Left renal pelvis (tissue), 4 donors: Measurements from ENCODE around the gene ADCY1. TPM values are rescaled to one million over a fixed set of nuclear protein-coding genes. Genes with fewer than 3 reads are reported as not detected.

Experiments used
- DNase-seq, 4 donors: peaks; one replicate each; pipeline ENCODE4 v3.0.0-alpha.2; 2013; ENCODE audit warnings: low read depth in 4 of 4, low spot score in 3 of 4
- polyA plus RNA-seq, 4 donors: library from polyadenylated mRNA; unstranded; fragments of 120-200 nt; gene quantifications; one replicate each; pipeline ENCODE4 v1.2.1, GENCODE V29; 2013; ENCODE audit not compliant: insufficient read length in 4 of 4

Gene ADCY1
- polyA plus RNA-seq, 4 donors: 2.8 to 5.5 (median 3.4) TPM

DNA sequence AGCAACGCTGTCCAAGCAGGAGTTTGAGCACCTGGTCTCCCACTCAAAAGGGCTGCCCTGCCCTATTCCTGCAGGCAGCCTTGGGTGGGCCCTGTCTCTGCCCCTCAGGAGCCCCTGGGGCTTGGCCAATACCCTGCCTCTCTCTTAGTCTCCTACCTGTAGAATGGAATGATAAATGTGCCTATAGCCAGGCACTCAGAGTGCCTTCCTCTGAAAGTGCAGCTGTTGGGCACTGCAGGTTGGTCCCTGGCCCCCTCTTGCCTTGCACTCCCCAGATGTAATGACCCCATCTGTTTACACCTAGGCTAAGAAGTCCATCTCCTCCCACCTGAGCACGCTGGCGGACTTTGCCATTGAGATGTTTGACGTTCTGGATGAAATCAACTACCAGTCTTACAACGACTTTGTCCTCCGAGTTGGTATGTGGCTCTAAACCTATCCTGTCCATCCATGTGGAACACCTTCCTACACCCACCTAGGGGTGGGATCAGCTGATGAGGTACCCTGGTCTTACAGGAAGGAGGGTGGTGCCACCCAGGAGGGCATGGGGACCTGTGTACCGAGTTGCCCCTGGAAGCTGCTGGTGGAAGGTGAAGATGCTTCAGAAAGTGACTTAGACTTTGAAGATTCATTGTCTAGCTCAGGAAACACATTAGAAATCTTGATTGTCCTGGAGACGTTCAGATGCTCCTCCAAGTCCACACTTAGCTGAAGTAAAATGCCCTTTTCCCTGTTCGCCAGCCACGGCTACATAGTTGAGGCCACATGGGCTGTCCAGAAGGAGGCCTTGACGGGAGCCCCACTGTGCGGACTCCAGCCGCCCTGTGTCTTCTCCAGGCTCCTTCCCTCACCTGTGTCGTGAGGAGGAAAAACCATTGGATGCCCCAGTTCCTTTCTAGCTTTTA, 134.1 kb downstream of the ADCY1 start:
- DNase-seq: no peak

- DNase-seq: no peak
Observed at GRCh38 chr7:45709168-45710042, 135.2 kb downstream of the ADCY1 start.

GRCh38 chr7:45710271-45711160, 136.3 kb downstream of the ADCY1 start:
- DNase-seq: no peak

- DNase-seq: no peak
Observed at GRCh38 chr7:45711161-45711490, 137.0 kb downstream of the ADCY1 start.

- no peak for DNase-seq
Observed at GRCh38 chr7:45712057-45712689, 138.0 kb downstream of the ADCY1 start.

DNA sequence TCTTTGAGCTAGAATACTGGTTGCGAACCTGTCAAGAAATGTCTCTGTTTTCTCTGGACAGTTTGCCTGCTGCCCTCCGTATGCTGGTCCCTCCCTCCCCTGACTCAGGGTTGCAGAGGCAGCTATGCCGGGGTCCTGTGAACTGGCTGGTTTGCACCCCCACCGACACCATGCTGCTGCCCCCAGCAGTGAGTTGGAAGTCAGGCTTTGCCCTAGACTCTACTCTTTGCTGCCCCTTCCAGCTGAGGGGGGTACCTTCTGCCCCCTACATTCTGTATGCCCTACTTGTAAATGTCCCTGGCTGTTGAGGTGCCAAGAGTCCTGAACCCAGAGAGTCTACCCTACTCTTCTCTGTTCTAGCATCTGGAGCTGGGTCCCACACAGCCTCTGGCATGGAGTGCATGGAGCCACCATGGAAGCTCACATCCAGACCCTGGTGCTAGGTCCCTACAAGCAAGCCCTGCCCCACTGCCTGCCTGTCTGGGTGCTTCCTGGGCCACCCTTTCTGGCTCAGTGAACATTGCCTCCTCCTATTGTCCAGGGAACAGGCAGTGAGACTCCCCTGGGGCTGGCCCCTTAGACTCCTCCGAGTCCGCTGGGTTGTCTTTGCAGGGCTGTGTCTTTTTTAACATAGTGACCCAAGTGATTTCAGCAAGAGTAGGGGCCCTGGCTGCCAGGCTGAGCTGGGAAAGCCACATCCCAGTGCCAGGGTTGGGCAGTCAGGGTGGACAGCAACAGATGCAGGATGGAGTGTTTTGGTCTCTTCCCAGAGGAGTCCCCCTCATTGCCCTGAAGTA, 138.9 kb downstream of the ADCY1 start:
- no peak for DNase-seq

GRCh38 chr7:45713669-45714520, 139.7 kb downstream of the ADCY1 start:
- no peak for DNase-seq

DNA sequence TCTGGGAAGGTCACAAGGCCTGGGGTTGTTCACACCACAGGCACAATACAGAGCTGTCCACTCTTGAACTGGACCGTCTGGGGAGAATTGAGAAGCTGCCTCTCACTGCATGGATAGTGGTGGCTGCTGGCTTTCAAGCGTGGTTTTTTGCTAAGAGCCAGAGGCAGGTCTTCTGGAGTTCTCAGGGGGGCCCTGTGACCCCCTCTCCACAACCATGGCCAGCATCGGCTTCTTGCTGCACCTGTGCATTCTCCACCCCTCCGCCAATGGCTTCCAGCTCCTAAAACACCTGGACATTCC, 140.3 kb downstream of the ADCY1 start:
- no peak for DNase-seq

GRCh38 chr7:45715471-45716352, 141.5 kb downstream of the ADCY1 start:
- no peak for DNase-seq

DNA sequence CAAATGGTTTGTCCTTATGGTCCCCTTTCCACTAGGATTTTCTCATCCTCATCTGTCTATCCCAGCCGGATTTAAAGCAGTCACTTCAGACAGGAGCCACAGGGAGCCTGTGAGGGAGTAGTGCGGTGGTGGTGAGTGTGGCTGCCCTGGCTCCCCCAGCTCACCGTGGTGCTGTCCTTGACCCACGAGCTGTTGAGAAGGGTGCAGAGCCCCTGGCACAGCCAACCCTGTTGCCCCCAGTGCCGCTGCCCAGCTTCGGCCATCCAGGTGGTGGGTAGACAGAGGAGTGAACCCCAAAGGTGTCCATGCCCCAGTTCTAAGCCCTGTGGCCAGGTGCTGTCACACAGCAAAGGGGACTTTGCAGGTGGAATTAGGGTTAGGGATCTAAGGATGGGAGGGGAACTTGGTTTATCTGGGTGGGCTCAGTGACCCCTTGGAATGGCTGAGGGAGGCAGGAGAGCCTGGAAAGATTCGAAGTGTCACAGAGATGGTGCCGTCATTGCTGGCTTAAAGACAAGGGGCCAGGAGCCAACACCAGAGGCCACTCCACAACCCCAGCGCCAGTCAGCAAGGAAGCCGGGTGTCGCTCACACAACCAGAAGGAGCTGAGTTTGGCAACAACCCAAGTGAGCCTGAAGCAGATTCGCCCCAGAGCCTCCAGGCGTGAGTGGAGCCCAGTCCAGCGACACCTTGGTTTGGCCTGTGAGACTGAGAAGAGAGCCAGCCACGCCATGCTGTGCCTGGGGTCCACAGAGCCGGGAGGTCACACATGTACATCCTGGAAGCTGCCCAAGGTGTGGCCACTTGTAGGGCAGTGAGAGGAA, 142.4 kb downstream of the ADCY1 start:
- DNase-seq: no peak

- no peak for DNase-seq
Observed at GRCh38 chr7:45717537-45718235, 143.5 kb downstream of the ADCY1 start.

GRCh38 chr7:45718464-45719330, 144.5 kb downstream of the ADCY1 start:
- DNase-seq: no peak

DNA sequence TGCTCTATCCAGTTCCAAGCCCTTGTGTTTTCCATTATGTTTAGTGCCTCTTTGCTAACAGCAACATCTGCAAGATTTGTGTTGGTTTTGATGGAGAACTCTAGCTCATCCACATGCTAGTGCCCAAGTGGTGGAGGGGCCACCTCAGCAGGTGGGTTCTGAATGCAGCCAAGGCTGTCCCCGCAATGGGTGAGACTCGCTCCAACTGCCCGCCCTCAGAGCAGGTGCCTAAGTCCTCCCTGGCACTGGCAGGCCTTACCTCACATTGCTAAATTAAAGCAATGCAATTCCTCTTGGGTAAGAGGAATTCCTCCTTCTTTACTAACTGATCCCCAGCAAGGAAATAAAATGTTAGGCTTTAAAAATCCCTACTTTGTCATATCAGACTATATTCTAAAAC, 146.8 kb downstream of the ADCY1 start:
- DNase-seq: no peak

GRCh38 chr7:45721686-45722598, 147.8 kb downstream of the ADCY1 start:
- no peak for DNase-seq
